GM21825 (cell line): ENCODE results near the gene TNFRSF11A.
A peak's percentile ranks its signal among the peaks of the same experiment; 100 is the strongest.

Source experiments
- ATAC-seq: cut with Tn5 transposase; IDR thresholded peaks from one replicate; pipeline ENCODE4 v1.9.1; 2021; ENCODE audit warnings: mild to moderate bottlenecking, moderate library complexity; ENCODE audit not compliant: unreplicated experiment

The TNFRSF11A gene

GRCh38 chr18:62377131-62377807, 52.2 kb downstream of the TNFRSF11A start:
- no peak for ATAC-seq

GRCh38 chr18:62379051-62379450, 53.9 kb downstream of the TNFRSF11A start:
- ATAC-seq: no peak

GRCh38 chr18:62381373-62381772, 56.3 kb downstream of the TNFRSF11A start:
- ATAC-seq: no peak

GRCh38 chr18:62384068-62384467, 59.0 kb downstream of the TNFRSF11A start:
- no peak for ATAC-seq

GRCh38 chr18:62384610-62385097, 59.5 kb downstream of the TNFRSF11A start:
- no peak for ATAC-seq

- ATAC-seq: no peak
These were observed 61.0 kb downstream of the TNFRSF11A start for GRCh38 chr18:62386091-62386490.

GRCh38 chr18:62386601-62387000, 61.5 kb downstream of the TNFRSF11A start:
- ATAC-seq: no peak

GRCh38 chr18:62387257-62387656, 62.1 kb downstream of the TNFRSF11A start:
- ATAC-seq: no peak

- no peak for ATAC-seq
These were observed 64.0 kb downstream of the TNFRSF11A start for GRCh38 chr18:62388855-62389760.

- no peak for ATAC-seq
These were observed 64.8 kb downstream of the TNFRSF11A start for GRCh38 chr18:62389761-62390481.

- ATAC-seq: no peak
These were observed 69.1 kb downstream of the TNFRSF11A start for GRCh38 chr18:62394006-62394763.

GRCh38 chr18:62396381-62396780, 71.3 kb downstream of the TNFRSF11A start:
- no peak for ATAC-seq

GRCh38 chr18:62396967-62397366, 71.9 kb downstream of the TNFRSF11A start:
- no peak for ATAC-seq

GRCh38 chr18:62398291-62398690, 73.2 kb downstream of the TNFRSF11A start:
- no peak for ATAC-seq

- no peak for ATAC-seq
These were observed 74.2 kb downstream of the TNFRSF11A start for GRCh38 chr18:62399276-62399675.

GRCh38 chr18:62399781-62400308, 74.7 kb downstream of the TNFRSF11A start:
- peak; percentile 63 for ATAC-seq

GRCh38 chr18:62400916-62401315, 75.8 kb downstream of the TNFRSF11A start:
- no peak for ATAC-seq

GRCh38 chr18:62402342-62402948, 77.3 kb downstream of the TNFRSF11A start:
- ATAC-seq: no peak

GRCh38 chr18:62403120-62403519, 78.0 kb downstream of the TNFRSF11A start:
- no peak for ATAC-seq

GRCh38 chr18:62404881-62405280, 79.8 kb downstream of the TNFRSF11A start:
- ATAC-seq: no peak
